ENCODE data around the gene STAB1. TPM values are rescaled to one million over a fixed set of nuclear protein-coding genes. Genes with fewer than 3 reads are reported as not detected.

STAB1 gene
- total RNA-seq, 1 donor from 2014 or later, result 0.71 TPM

DNA sequence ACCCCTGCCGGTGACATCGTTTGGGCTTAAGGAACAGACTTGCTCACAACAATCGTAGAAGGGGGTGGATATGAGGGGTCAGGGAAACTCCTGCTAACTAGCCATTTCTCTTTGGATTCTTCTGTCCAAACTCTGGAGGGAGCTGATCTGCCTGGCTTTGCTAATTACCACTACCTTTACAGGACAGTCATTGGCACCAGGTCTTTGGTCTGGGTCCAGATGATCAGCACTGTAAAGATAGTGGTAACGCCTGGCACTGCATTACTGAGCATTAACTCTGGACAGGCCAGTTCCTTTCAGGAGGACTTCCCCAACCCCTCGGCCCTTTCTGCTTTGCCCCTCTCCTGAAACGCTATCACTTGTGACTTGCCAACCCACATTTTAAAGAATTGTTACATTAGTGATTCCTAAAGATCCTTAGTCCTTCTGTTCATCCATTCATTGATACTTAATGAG is 42.1 kb downstream of the STAB1 start:
- no peaks in the 10 kb centered on the region for H3K27me3 Mint-ChIP-seq
- peak overlapping the region; percentile 96 for H3K27ac Mint-ChIP-seq
- POLR2A ChIA-PET, result interaction anchor here (0.5 kb wide), 1 partner anchor 1061 kb away, joined by 3 read pairs; no protein-coding TSS in a partner anchor
- DNase-seq, result no peak
- TF ChIP-seq, protein P1, sequence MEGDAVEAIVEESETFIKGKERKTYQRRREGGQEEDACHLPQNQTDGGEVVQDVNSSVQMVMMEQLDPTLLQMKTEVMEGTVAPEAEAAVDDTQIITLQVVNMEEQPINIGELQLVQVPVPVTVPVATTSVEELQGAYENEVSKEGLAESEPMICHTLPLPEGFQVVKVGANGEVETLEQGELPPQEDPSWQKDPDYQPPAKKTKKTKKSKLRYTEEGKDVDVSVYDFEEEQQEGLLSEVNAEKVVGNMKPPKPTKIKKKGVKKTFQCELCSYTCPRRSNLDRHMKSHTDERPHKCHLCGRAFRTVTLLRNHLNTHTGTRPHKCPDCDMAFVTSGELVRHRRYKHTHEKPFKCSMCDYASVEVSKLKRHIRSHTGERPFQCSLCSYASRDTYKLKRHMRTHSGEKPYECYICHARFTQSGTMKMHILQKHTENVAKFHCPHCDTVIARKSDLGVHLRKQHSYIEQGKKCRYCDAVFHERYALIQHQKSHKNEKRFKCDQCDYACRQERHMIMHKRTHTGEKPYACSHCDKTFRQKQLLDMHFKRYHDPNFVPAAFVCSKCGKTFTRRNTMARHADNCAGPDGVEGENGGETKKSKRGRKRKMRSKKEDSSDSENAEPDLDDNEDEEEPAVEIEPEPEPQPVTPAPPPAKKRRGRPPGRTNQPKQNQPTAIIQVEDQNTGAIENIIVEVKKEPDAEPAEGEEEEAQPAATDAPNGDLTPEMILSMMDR (IDR thresholded peaks at IDR 0.05), result no peak
- CTCF ChIA-PET, result no interaction called here
- H3K36me3 Mint-ChIP-seq (ENCODE audit: low read depth), result peaks cover 31% of the 10 kb centered on the region
- no peak for ATAC-seq (ENCODE audit: low read depth)
- peaks cover 42% of the 10 kb centered on the region for H3K4me1 Mint-ChIP-seq
- H3K9me3 Mint-ChIP-seq, result no peaks in the 10 kb centered on the region
- H3K4me3 Mint-ChIP-seq, result peak overlapping the region; percentile 98
- intact Hi-C loops (cut with micrococcal nuclease), result loop anchor here (2.0 to 10.0 kb wide), 9 partner anchors 64 to 1150 kb away; partner anchors contain the start of genes ACY1, DUSP7, ITIH1 and MANF

DNA sequence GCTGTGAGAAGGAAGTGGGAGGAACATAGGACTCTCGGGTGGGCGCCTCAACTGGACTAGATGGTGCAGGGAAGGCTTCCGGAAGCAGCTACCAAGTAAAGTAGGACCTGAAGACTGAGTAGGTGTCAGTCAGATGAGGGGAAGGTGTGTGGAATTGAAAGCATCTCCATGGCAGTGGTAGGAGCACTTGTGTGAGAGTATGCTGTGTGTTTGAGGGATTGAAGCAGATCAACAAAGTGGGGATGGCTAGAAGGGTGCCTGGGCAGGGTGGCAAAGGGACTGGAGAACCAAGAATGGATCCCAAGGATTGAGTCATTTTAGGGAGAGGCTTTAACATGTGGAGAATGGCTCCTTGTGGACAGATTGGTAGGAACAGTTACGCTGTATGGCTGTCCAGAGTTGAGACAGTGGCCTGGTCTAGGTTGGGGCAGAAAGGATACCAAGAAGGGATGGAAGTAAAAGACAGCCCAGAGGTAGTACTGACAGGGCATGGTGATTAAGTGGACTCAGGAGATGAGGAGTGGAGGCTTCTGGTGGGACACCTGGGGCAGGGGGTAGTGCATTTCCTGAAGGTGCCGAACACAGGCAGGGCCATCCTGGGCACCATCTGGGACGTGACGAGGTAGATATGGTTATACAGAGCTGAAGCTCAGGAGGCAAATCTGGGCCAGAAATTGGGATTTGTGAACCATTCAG is 42.7 kb downstream of the STAB1 start:
- ChIA-PET CTCF (no interaction called here), POLR2A (no interaction called here)
- H3K27ac Mint-ChIP-seq, result peak overlapping the region; percentile 19
- TF ChIP-seq, protein P1 (IDR thresholded peaks at IDR 0.05), result no peak
- H3K9me3 Mint-ChIP-seq, result no peaks in the 10 kb centered on the region
- intact Hi-C loops (cut with micrococcal nuclease), result loop anchor here (2.0 to 10.0 kb wide), 9 partner anchors 65 to 1151 kb away; partner anchors contain the start of genes ACY1, DUSP7, ITIH1 and MANF
- H3K4me1 Mint-ChIP-seq, result peaks cover 35% of the 10 kb centered on the region
- peaks cover 31% of the 10 kb centered on the region for H3K36me3 Mint-ChIP-seq (ENCODE audit: low read depth)
- ATAC-seq (ENCODE audit: low read depth) (no peak), DNase-seq (no peak)
- H3K27me3 Mint-ChIP-seq, result no peaks in the 10 kb centered on the region
- H3K4me3 Mint-ChIP-seq, result peak overlapping the region; percentile 98

DNA sequence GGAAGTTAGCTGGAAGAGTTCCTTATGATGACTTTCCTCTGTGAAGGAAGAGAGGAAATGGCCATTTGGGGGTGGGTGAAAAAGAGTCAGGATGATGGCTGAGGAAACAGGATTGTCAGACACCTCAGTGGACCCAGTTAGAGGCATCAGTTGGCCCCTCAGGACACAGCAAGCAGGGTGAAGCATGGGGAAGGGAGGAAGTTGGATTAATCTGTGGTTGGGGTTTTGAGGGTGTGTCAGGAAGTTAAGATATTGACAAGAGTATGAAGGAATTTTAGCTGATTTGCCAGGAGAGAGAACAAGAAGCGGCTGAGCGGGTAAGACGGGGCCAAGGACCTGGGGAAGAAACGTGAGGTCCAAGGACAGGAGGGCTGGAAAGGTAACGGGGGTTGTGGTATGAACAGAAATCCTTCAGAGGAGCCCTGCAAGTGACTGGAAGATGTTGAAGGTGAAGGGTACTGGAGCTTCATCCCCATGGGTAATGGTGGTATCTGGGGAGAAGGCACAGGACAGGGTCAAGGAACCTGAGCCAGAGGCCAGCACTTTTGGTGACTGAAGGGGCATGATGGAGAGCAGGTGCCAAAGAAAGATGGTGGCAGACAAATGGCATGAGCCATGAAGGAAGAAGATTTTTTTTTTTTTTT is 44.0 kb downstream of the STAB1 start:
- peak overlapping the region; percentile 57 for H3K27ac Mint-ChIP-seq
- intact Hi-C loops (cut with micrococcal nuclease), result loop anchor here (5.0 to 10.0 kb wide), 8 partner anchors 236 to 1152 kb away; partner anchors contain the start of genes ACY1, DUSP7, ITIH1 and MANF
- DNase-seq, result no peak
- no peak for ATAC-seq (ENCODE audit: low read depth)
- H3K9me3 Mint-ChIP-seq, result no peaks in the 10 kb centered on the region
- H3K27me3 Mint-ChIP-seq, result no peaks in the 10 kb centered on the region
- TF ChIP-seq, protein P1 (IDR thresholded peaks at IDR 0.05), result no peak
- no peak overlapping the region for H3K4me3 Mint-ChIP-seq
- H3K36me3 Mint-ChIP-seq (ENCODE audit: low read depth), result peaks cover 33% of the 10 kb centered on the region
- peaks cover 34% of the 10 kb centered on the region for H3K4me1 Mint-ChIP-seq
- POLR2A ChIA-PET, result interaction anchor here (0.7 kb wide), 1 partner anchor 286 kb away, joined by 8 read pairs; no protein-coding TSS in a partner anchor
- CTCF ChIA-PET, result no interaction called here

DNA sequence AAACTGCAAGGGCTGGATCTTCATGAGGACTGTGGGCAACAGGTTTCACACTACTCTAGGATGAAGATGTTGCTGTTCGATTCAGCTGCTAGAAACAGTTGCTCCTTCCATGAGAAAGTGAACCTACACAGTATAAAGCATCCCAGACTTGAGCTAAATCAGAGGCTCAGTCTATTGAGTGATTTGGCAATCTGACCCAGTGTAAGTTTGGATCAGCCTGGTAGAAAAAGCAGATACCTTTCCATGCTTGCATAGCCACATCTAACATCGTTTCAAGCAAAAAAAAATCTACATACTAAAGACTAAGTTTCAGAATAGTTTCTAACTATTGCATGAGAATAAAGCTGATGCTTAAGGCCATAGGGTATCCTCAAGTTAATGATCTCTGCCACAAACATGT is 45.9 kb downstream of the STAB1 start:
- CTCF ChIA-PET, result no interaction called here
- TF ChIP-seq, protein P1 (IDR thresholded peaks at IDR 0.05), result no peak
- DNase-seq, result no peak
- no peaks in the 10 kb centered on the region for H3K9me3 Mint-ChIP-seq
- no peak overlapping the region for H3K27ac Mint-ChIP-seq
- intact Hi-C loops (cut with micrococcal nuclease), result no loop called here
- POLR2A ChIA-PET, result no interaction called here
- peaks cover 28% of the 10 kb centered on the region for H3K4me1 Mint-ChIP-seq
- no peaks in the 10 kb centered on the region for H3K27me3 Mint-ChIP-seq
- no peak overlapping the region for H3K4me3 Mint-ChIP-seq
- H3K36me3 Mint-ChIP-seq (ENCODE audit: low read depth), result peaks cover 43% of the 10 kb centered on the region
- ATAC-seq (ENCODE audit: low read depth), result no peak

DNA sequence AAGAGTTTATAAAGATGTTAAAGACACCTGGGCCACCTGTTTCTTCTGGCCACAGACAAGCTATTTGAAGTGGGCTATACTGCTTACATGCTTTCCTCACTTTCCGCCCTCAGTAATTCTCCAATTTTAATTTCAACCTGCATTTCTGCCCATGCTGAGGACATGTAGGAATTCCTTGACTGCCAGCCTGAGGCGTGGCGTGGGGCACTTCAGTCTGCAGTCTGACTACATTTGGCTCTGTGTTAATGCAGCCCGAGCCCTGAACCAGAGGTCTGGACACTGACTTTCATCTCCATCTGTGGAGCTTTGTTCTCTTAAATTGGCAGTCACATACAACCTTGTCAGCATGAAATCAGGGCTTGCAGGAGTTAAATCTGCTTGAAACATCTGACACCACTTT is 49.8 kb downstream of the STAB1 start:
- ChIA-PET CTCF (interaction anchor here (0.7 kb wide), 1 partner anchor 9 kb away, joined by 3 read pairs; the partner anchor contains the start of gene UQCC5), POLR2A (interaction anchor here (0.8 to 1.1 kb wide), 2 partner anchors 9 to 93 kb away, joined by 3 to 4 read pairs; partner anchors contain the start of gene UQCC5)
- intact Hi-C loops (cut with micrococcal nuclease), result no loop called here
- ATAC-seq (ENCODE audit: low read depth), result no peak
- peaks cover 54% of the 10 kb centered on the region for H3K36me3 Mint-ChIP-seq (ENCODE audit: low read depth)
- TF ChIP-seq, protein P1 (IDR thresholded peaks at IDR 0.05), result no peak
- no peak for DNase-seq
- no peak overlapping the region for H3K4me3 Mint-ChIP-seq
- H3K27me3 Mint-ChIP-seq, result no peaks in the 10 kb centered on the region
- no peaks in the 10 kb centered on the region for H3K4me1 Mint-ChIP-seq
- H3K27ac Mint-ChIP-seq, result no peak overlapping the region
- no peaks in the 10 kb centered on the region for H3K9me3 Mint-ChIP-seq

Data from activated B cell treated with CpG ODN at 0.5 μM for 24 hours (primary cell).